Choroid plexus epithelial cell (primary cell): ENCODE results near the gene ACOT6.

ENCODE experiments used
- DNase-seq: peaks from one replicate; pipeline ENCODE4 v3.0.0-alpha.2; 2010; ENCODE audit warnings: low read depth
- H3K4me3 ChIP-seq: 2 replicates; pipeline ENCODE4 v1.5.1; 2011; ENCODE audit warnings: low read depth, mild to moderate bottlenecking, control low read depth, low read length, moderate library complexity
- CTCF ChIP-seq: conservative IDR thresholded peaks from 2 replicates; pipeline ENCODE4 v1.5.1; 2011; ENCODE audit warnings: low read depth, mild to moderate bottlenecking, control low read depth, inconsistent platforms, low read length, moderate library complexity

Gene ACOT6

GRCh38 chr14:73591690-73592449 is 20.4 kb upstream of the ACOT6 start, which contains the start of gene ACOT4:
Gene ACOT4, plus strand, starts transcription at chr14:73591873. Its CDS starts 87 bp downstream, at chr14:73591960.
- peak within 1 kb of the TSS; percentile 62 for H3K4me3 ChIP-seq
- peak; percentile 37 for DNase-seq
- TF ChIP-seq CTCF, result no peak

GRCh38 chr14:73594491-73594890 is 17.8 kb upstream of the ACOT6 start:
- H3K4me3 ChIP-seq, result no peak overlapping the region
- DNase-seq, result no peak
- TF ChIP-seq CTCF, result no peak

- H3K4me3 ChIP-seq, result no peak overlapping the region
- no peak for TF ChIP-seq CTCF
- DNase-seq, result no peak
Measured at GRCh38 chr14:73599499-73599898, 12.8 kb upstream of the ACOT6 start.

- TF ChIP-seq CTCF, result no peak
- no peak overlapping the region for H3K4me3 ChIP-seq
- no peak for DNase-seq
Measured at GRCh38 chr14:73602994-73603393, 9.3 kb upstream of the ACOT6 start.

GRCh38 chr14:73606271-73606670 is 6.0 kb upstream of the ACOT6 start:
- no peak for DNase-seq
- no peak for TF ChIP-seq CTCF
- no peak overlapping the region for H3K4me3 ChIP-seq

- DNase-seq, result no peak
- H3K4me3 ChIP-seq, result no peak overlapping the region
- no peak for TF ChIP-seq CTCF
Measured at GRCh38 chr14:73607241-73607640, 5.1 kb upstream of the ACOT6 start.

- no peak overlapping the region for H3K4me3 ChIP-seq
- no peak for TF ChIP-seq CTCF
- peak; percentile 80 for DNase-seq
Measured at GRCh38 chr14:73610687-73611086, 1.6 kb upstream of the ACOT6 start.
